ENCODE measurements around the gene SMIM8. TPM values are rescaled to one million over a fixed set of nuclear protein-coding genes. Genes with fewer than 3 reads are reported as not detected.

SMIM8 gene
- total and polyA plus RNA-seq, 4 donors, result 2.3 to 6.1 (median 5.2) TPM

DNA sequence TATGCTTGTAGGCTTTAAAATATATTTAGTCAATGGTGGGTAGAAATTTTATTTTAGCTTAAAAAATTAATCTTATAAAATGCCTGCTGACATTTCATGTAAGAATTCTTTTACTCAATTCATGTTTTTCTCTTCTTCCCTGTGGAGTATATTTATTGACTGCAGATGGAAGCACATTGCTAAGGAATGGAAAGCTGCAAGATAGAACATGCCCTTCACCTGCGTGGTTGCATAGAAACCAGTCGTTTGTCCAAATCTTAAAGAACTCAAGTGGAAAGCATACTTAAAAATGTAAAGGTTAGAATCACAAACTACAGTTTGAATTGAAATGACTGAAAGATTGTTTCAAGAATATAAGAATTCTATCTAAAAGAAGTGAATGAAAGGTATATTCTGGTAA is 52.9 kb downstream of the SMIM8 start (continued):
- no peak for TF ChIP-seq MAX (IDR thresholded peaks at IDR 0.05)
- no peak for TF ChIP-seq NR2F2 (IDR thresholded peaks at IDR 0.05)
- TF ChIP-seq SP1 (IDR thresholded peaks at IDR 0.05), result no peak
- no peak for TF ChIP-seq JUND (IDR thresholded peaks at IDR 0.05)
- TF ChIP-seq HNF4A (conservative IDR thresholded peaks at IDR 0.05), result no peak

DNA sequence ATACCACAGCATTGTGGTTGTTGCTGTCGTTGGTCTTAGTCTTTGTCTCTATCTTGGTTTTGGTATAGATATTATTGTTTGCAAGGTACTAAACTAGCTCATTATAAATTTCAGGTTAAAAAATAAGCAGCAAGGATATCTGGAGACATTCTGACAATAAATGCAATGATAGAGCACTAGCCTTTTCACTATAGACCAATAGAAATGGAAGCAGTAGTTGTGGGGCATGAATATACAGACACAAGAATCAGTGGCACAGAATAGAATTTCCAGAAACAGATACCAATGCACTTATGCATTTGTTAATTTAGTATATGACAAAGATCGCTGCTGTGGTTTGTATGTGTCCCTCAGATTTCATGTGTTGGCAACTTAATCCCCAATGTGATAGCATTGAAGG is 54.3 kb downstream of the SMIM8 start:
- WGBS, result 97% methylated on average over 2 of the region's 2 CpGs

GRCh38 chr6:87378947-87379346 is 56.6 kb downstream of the SMIM8 start:
- Histone ChIP-seq H3K4me1 (ENCODE audit: control insufficient read depth in 4 of 4, insufficient read depth in 4 of 4, low read length in 3 of 4) (no peaks in the 10 kb centered on the region), H3K27me3 (ENCODE audit: control insufficient read depth in 4 of 4, insufficient read depth in 4 of 4, low read length in 3 of 4) (no peaks in the 10 kb centered on the region), H3K36me3 (ENCODE audit: control insufficient read depth in 4 of 4, insufficient read depth in 3 of 4, low read depth in 1 of 4, low read length in 3 of 4) (no peaks in the 10 kb centered on the region), H3K27ac (ENCODE audit: low read depth in 1 of 2, low read length in 2 of 2) (no peak overlapping the region), H3K9ac (ENCODE audit: low read depth in 1 of 2, low read length in 2 of 2) (no peak overlapping the region), H3K4me3 (ENCODE audit: low read depth in 1 of 3, low read length in 3 of 3) (no peak overlapping the region), H3K9me3 (ENCODE audit: control insufficient read depth in 4 of 4, low read length in 3 of 4) (no peaks in the 10 kb centered on the region)
- 91% methylated on average over 4 of the region's 4 CpGs for WGBS
- TF ChIP-seq, protein P1, sequence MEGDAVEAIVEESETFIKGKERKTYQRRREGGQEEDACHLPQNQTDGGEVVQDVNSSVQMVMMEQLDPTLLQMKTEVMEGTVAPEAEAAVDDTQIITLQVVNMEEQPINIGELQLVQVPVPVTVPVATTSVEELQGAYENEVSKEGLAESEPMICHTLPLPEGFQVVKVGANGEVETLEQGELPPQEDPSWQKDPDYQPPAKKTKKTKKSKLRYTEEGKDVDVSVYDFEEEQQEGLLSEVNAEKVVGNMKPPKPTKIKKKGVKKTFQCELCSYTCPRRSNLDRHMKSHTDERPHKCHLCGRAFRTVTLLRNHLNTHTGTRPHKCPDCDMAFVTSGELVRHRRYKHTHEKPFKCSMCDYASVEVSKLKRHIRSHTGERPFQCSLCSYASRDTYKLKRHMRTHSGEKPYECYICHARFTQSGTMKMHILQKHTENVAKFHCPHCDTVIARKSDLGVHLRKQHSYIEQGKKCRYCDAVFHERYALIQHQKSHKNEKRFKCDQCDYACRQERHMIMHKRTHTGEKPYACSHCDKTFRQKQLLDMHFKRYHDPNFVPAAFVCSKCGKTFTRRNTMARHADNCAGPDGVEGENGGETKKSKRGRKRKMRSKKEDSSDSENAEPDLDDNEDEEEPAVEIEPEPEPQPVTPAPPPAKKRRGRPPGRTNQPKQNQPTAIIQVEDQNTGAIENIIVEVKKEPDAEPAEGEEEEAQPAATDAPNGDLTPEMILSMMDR (IDR thresholded peaks at IDR 0.05; ENCODE audit: low read depth, low read length, missing input control), result no peak
- DNase-seq (ENCODE audit: low spot score), result no peak

More for the DNA sequence above, 54.3 kb downstream of the SMIM8 start:
- Histone ChIP-seq H3K4me3 (ENCODE audit: low read depth in 1 of 3, low read length in 3 of 3) (no peak overlapping the region), H3K9ac (ENCODE audit: low read depth in 1 of 2, low read length in 2 of 2) (no peak overlapping the region), H3K36me3 (ENCODE audit: control insufficient read depth in 4 of 4, insufficient read depth in 3 of 4, low read depth in 1 of 4, low read length in 3 of 4) (no peaks in the 10 kb centered on the region), H3K27ac (ENCODE audit: low read depth in 1 of 2, low read length in 2 of 2) (no peak overlapping the region), H3K9me3 (ENCODE audit: control insufficient read depth in 4 of 4, low read length in 3 of 4) (peaks cover 0 to 1% (median 0%) of the 10 kb centered on the region in 4 donors), H3K27me3 (ENCODE audit: control insufficient read depth in 4 of 4, insufficient read depth in 4 of 4, low read length in 3 of 4) (no peaks in the 10 kb centered on the region), H3K4me1 (ENCODE audit: control insufficient read depth in 4 of 4, insufficient read depth in 4 of 4, low read length in 3 of 4) (no peaks in the 10 kb centered on the region)
- no peak for TF ChIP-seq SP1 (IDR thresholded peaks at IDR 0.05)
- no peak for DNase-seq (ENCODE audit: low spot score)

DNA sequence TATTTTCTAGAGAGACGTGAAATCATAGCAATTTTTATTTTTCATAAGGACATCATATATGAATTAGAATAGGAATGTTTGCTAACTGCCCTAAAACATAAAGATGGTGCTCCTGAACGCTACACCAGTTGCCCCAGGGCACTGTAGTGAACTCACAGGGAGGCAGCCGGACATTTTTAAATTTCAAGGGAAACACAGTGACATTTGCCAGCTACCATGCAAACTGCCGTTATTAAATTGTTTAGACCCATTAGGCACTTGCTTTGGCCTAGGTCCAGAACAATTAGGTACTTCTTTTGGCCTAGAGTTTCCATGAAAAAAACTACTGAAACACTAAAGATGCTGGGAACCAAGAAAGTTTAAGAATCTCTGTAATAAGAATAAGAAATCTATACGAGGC is 60.5 kb downstream of the SMIM8 start:
- DNase-seq (ENCODE audit: low spot score), result no peak
- no peaks in the 10 kb centered on the region for H3K9me3 ChIP-seq (ENCODE audit: control insufficient read depth in 4 of 4, low read length in 3 of 4)
- 93% methylated on average over 5 of the region's 5 CpGs for whole genome bisulfite sequencing
- H3K4me3 ChIP-seq (ENCODE audit: low read depth in 1 of 3, low read length in 3 of 3), result no peak overlapping the region
- no peaks in the 10 kb centered on the region for H3K4me1 ChIP-seq (ENCODE audit: control insufficient read depth in 4 of 4, insufficient read depth in 4 of 4, low read length in 3 of 4)
- H3K36me3 ChIP-seq (ENCODE audit: control insufficient read depth in 4 of 4, insufficient read depth in 3 of 4, low read depth in 1 of 4, low read length in 3 of 4), result no peaks in the 10 kb centered on the region
- no peak overlapping the region for H3K27ac ChIP-seq (ENCODE audit: low read depth in 1 of 2, low read length in 2 of 2)
- no peak overlapping the region for H3K9ac ChIP-seq (ENCODE audit: low read depth in 1 of 2, low read length in 2 of 2)
- no peak for TF ChIP-seq HNF4G (IDR thresholded peaks at IDR 0.05)
- no peaks in the 10 kb centered on the region for H3K27me3 ChIP-seq (ENCODE audit: control insufficient read depth in 4 of 4, insufficient read depth in 4 of 4, low read length in 3 of 4)

DNA sequence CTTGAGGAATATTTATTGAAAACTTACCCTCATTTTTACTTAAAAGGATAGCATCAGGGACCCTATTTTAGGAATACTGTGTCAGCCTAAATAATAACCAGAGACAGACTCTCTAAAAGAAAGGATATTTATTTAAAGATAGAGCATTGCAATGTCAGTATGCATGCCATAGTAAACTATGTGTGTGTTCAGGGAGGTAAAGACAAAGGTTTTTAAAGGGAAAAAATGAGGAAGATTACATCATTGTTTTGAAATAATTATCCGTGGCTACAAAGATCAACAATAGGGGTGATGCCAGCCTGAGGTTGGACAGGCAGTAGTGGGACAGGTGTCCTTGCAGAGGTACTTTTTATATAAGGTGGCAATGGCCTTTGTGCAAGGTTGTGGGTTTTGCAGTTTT is 61.6 kb downstream of the SMIM8 start:
- no peak for DNase-seq (ENCODE audit: low spot score)
- Histone ChIP-seq H3K27ac (ENCODE audit: low read depth in 1 of 2, low read length in 2 of 2) (no peak overlapping the region), H3K9me3 (ENCODE audit: control insufficient read depth in 4 of 4, low read length in 3 of 4) (no peaks in the 10 kb centered on the region), H3K36me3 (ENCODE audit: control insufficient read depth in 4 of 4, insufficient read depth in 3 of 4, low read depth in 1 of 4, low read length in 3 of 4) (no peaks in the 10 kb centered on the region), H3K4me3 (ENCODE audit: low read depth in 1 of 3, low read length in 3 of 3) (no peak overlapping the region), H3K9ac (ENCODE audit: low read depth in 1 of 2, low read length in 2 of 2) (no peak overlapping the region), H3K27me3 (ENCODE audit: control insufficient read depth in 4 of 4, insufficient read depth in 4 of 4, low read length in 3 of 4) (no peaks in the 10 kb centered on the region), H3K4me1 (ENCODE audit: control insufficient read depth in 4 of 4, insufficient read depth in 4 of 4, low read length in 3 of 4) (no peaks in the 10 kb centered on the region)
- WGBS, result 34% methylated on average over 1 of the region's 1 CpG
- no peak for TF ChIP-seq RAD21 (IDR thresholded peaks at IDR 0.05)
- TF ChIP-seq FOXA2 (IDR thresholded peaks at IDR 0.05), result no peak
- no peak for TF ChIP-seq JUND (IDR thresholded peaks at IDR 0.05)
- TF ChIP-seq YY1 (IDR thresholded peaks at IDR 0.05), result no peak
- TF ChIP-seq GABPA (IDR thresholded peaks at IDR 0.05 in 1 of 2, conservative IDR thresholded peaks at IDR 0.05 in 1 of 2), result no peak
- no peak for TF ChIP-seq MAX (IDR thresholded peaks at IDR 0.05)
- TF ChIP-seq NR2F2 (IDR thresholded peaks at IDR 0.05), result no peak
- no peak for TF ChIP-seq ATF3 (IDR thresholded peaks at IDR 0.05)

All from liver (tissue), 9 donors.